Measurements from ENCODE around the gene TKTL1. TPM values are rescaled to one million over a fixed set of nuclear protein-coding genes. Genes with fewer than 3 reads are reported as not detected.

The TKTL1 gene
- total and polyA plus RNA-seq, 2 of the 4 experiments (the other 2 are of a cell fraction): not detected

DNA sequence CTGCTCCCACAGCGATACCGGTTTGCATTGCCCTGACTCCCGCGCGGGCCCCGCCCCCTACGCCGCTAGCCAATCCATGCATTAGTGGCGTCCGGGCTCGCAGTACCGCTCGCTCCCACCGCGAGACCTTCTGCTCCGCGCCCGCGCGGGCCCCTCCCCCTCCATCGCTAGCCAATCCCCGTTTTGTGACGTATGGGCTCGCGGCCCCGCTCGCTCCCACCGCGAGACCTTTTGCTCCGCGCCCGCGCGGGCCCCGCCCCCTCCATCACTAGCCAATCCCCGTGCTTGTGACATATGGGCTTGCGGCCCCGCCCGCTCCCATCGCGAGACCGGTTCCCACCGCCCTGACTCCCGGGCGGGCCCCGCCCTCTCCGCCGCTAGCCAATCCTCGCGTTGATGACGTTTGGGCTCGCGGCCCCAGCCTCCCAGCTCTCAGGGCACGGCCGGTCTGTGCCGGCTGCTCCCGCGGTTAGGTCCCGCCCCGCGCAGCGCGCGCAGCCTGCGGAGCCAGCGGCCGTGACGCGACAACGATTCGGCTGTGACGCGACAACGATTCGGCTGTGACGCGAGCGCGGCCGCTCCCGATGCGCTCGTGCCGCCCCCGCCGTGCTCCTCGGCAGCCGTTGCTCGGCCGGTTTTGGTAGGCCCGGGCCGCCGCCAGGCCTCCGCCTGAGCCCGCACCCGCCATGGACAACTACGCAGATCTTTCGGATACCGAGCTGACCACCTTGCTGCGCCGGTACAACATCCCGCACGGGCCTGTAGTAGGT lies 83.4 kb downstream of the TKTL1 start, which contains the start of gene EMD (continued):
- TF ChIP-seq MAFK (IDR thresholded peaks at IDR 0.05; ENCODE audit: low read depth, low read length) (no peak), CEBPB (IDR thresholded peaks at IDR 0.05; ENCODE audit: low read depth, low read length) (no peak)

DNA sequence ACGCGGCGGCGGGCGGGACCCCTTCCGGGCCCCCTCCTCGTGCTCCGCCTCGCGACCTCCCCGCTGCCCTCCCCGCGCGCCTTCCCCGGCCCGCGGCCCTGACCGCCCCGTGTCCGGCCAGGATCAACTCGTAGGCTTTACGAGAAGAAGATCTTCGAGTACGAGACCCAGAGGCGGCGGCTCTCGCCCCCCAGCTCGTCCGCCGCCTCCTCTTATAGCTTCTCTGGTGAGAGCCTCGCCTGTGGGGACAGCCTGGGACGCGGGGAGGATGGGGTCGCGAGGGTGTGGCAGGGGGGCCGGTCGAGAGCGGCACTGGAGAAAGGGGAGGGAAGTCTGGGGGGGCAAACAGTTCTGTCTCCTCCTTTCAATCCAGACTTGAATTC lies 84.0 kb downstream of the TKTL1 start:
- WGBS, 2 experiments (ENCODE audit: extremely low coverage in 2 of 2, insufficient read length in 1 of 2): 42% methylated on average over 6 of the region's 38 CpGs; no CpG with 5 or more reads in 1 of the 2 experiments
- Histone ChIP-seq H3K4me1 (ENCODE audit: control insufficient read depth, insufficient read depth, low read length) (peaks cover 13% of the 10 kb centered on the region), H3K9me1 (ENCODE audit: insufficient read depth, low read length) (0 out of 2 replicates have a peak, but pooled peaks cover 5% of the 10 kb centered on the region), H3K27ac (ENCODE audit: insufficient read depth, low read length) (peak overlapping the region; percentile 93), H2AFZ (replicated peaks; ENCODE audit: low read length, poor library complexity) (peak overlapping the region; percentile 79), H2BK15ac (ENCODE audit: low read depth, low read length) (no peak overlapping the region), H2BK5ac (ENCODE audit: low read depth, low read length, poor library complexity, severe bottlenecking) (peak overlapping the region; percentile 79), H2BK120ac (ENCODE audit: low read depth, low read length) (no peak overlapping the region), H2BK20ac (ENCODE audit: low read depth, low read length) (no peak overlapping the region), H3K27me3 (ENCODE audit: control insufficient read depth, insufficient read depth, low read length) (no peaks in the 10 kb centered on the region), H3K36me3 (ENCODE audit: control insufficient read depth, insufficient read depth, low read length) (peaks cover 11% of the 10 kb centered on the region; the same call in 1 of the 2 replicates), H4K5ac (ENCODE audit: low read depth, low read length) (0 out of 2 replicates have a peak overlapping the region, but pooled peaks have one; percentile 30), H3K9me3 (ENCODE audit: control insufficient read depth, insufficient read depth, low read length) (no peaks in the 10 kb centered on the region), H3K56ac (ENCODE audit: extremely low read depth, insufficient read depth, low read length) (peak overlapping the region; percentile 52; the same call in 1 of the 2 replicates), H3K4me2 (ENCODE audit: low read depth, low read length) (peak overlapping the region; percentile 89), H3K4ac (ENCODE audit: low read depth, low read length) (peak overlapping the region; percentile 86), H3K79me1 (ENCODE audit: low read depth in 1 of 2, low read length in 2 of 2) (peaks cover 0 to 30% of the 10 kb centered on the region in 2 experiments; a peak in 3 of 4 replicates), H3K18ac (ENCODE audit: low read depth, low read length) (peak overlapping the region; percentile 34; the same call in 1 of the 2 replicates), H4K8ac (ENCODE audit: low read depth in 2 of 2, low read length in 2 of 2) (peak overlapping the region; percentile 66; a peak in 3 of 4 replicates), H3K23ac (ENCODE audit: low read depth, low read length) (peak overlapping the region; percentile 91; the same call in 1 of the 2 replicates), H2AK9ac (replicated peaks; ENCODE audit: low read depth, low read length, poor library complexity) (peak overlapping the region; percentile 97), H4K91ac (ENCODE audit: insufficient read depth, low read depth, low read length) (peak overlapping the region; percentile 35), H3K9ac (ENCODE audit: low read depth, low read length) (peak overlapping the region; percentile 94), H4K20me1 (ENCODE audit: insufficient read depth, low read length) (peaks cover 17% of the 10 kb centered on the region), H2AK5ac (ENCODE audit: low read depth, low read length) (peak overlapping the region; percentile 49), H3K4me3 (ENCODE audit: insufficient read depth, low read depth, low read length) (peak overlapping the region; percentile 96), H3K14ac (replicated peaks; ENCODE audit: low read depth, low read length) (peak overlapping the region; percentile 79)
- POLR2A ChIA-PET (ENCODE audit: unreplicated experiment): interaction anchor here (0.5 to 0.8 kb wide), 4 partner anchors 9 to 787 kb away, joined by 3 to 7 read pairs (median 3); no protein-coding TSS in a partner anchor
- TF ChIP-seq POLR2A (IDR thresholded peaks at IDR 0.05; ENCODE audit: low read depth, low read length) (peak; percentile 12), BHLHE40 (IDR thresholded peaks at IDR 0.05; ENCODE audit: low read depth, low read length) (no peak)
- DNase-seq: no peak
- in situ Hi-C loops (cut with MboI; ENCODE audit: low sequenced_read_pairs) (no loop called here), intact Hi-C loops (cut with micrococcal nuclease) (no loop called here), dilution Hi-C loops (cut with HindIII; ENCODE audit: low sequenced_read_pairs, unreplicated experiment) (no loop called here)
- CTCF ChIA-PET: no interaction called here
- ATAC-seq (ENCODE audit: low read depth): no peak
- TSS peak; percentile 95 for BruUV-seq (replicated peaks)

Other genes with a start within 250 kb of the TKTL1 start
- 8.4 and 10.8 TPM in 2 replicates for gene MECP2, start 198.1 kb upstream of the TKTL1 start, total RNA-seq (2012; rRNA removed)
- gene MECP2, start 198.1 kb upstream of the TKTL1 start, polyA plus RNA-seq (2012; rRNA removed): 9.7 and 10.1 TPM in 2 replicates
- not detected in 2 replicates for gene OPN1LW, start 151.6 kb upstream of the TKTL1 start, total RNA-seq (2012; rRNA removed)
- gene OPN1LW, start 151.6 kb upstream of the TKTL1 start, polyA plus RNA-seq (2012; rRNA removed): not detected in 2 replicates
- not detected in 2 replicates for gene OPN1MW, start 113.2 kb upstream of the TKTL1 start, total RNA-seq (2012; rRNA removed)
- not detected in 2 replicates for gene OPN1MW, start 113.2 kb upstream of the TKTL1 start, polyA plus RNA-seq (2012; rRNA removed)
- gene OPN1MW2, start 76.0 kb upstream of the TKTL1 start, total RNA-seq (2012; rRNA removed): not detected in 2 replicates
- not detected in 2 replicates for gene OPN1MW2, start 76.0 kb upstream of the TKTL1 start, polyA plus RNA-seq (2012; rRNA removed)
- not detected in 2 replicates for gene OPN1MW3, start 38.2 kb upstream of the TKTL1 start, total RNA-seq (2012; rRNA removed)
- not detected in 2 replicates for gene OPN1MW3, start 38.2 kb upstream of the TKTL1 start, polyA plus RNA-seq (2012; rRNA removed)
- not detected in 2 replicates for gene TEX28, start 671 bp upstream of the TKTL1 start, total RNA-seq (2012; rRNA removed)
- gene TEX28, start 671 bp upstream of the TKTL1 start, polyA plus RNA-seq (2012; rRNA removed): not detected in 2 replicates
- 1,356 and 1,443 TPM in 2 replicates for gene FLNA, start 78.8 kb downstream of the TKTL1 start, total RNA-seq (2012; rRNA removed)
- gene FLNA, start 78.8 kb downstream of the TKTL1 start, polyA plus RNA-seq (2012; rRNA removed): 1,357 and 1,435 TPM in 2 replicates
- 9.9 and 11.4 TPM in 2 replicates for gene EMD, start 83.5 kb downstream of the TKTL1 start, total RNA-seq (2012; rRNA removed)
- gene EMD, start 83.5 kb downstream of the TKTL1 start, polyA plus RNA-seq (2012; rRNA removed): 68.8 and 80.6 TPM in 2 replicates
- 1,582 and 1,900 TPM in 2 replicates for gene RPL10, start 102.6 kb downstream of the TKTL1 start, total RNA-seq (2012; rRNA removed)
- 4,696 and 7,467 TPM in 2 replicates for gene RPL10, start 102.6 kb downstream of the TKTL1 start, polyA plus RNA-seq (2012; rRNA removed)
- gene DNASE1L1, start 113.5 kb downstream of the TKTL1 start, total RNA-seq (2012; rRNA removed): 42.5 and 51.4 TPM in 2 replicates
- gene DNASE1L1, start 113.5 kb downstream of the TKTL1 start, polyA plus RNA-seq (2012; rRNA removed): 54.7 and 55.5 TPM in 2 replicates
- 4.4 and 4.8 TPM in 2 replicates for gene TAFAZZIN, start 115.7 kb downstream of the TKTL1 start, total RNA-seq (2012; rRNA removed)
- 24.4 and 26.6 TPM in 2 replicates for gene TAFAZZIN, start 115.7 kb downstream of the TKTL1 start, polyA plus RNA-seq (2012; rRNA removed)
- 13.8 and 13.9 TPM in 2 replicates for gene ATP6AP1, start 132.9 kb downstream of the TKTL1 start, total RNA-seq (2012; rRNA removed)
- 96.7 and 98.4 TPM in 2 replicates for gene ATP6AP1, start 132.9 kb downstream of the TKTL1 start, polyA plus RNA-seq (2012; rRNA removed)
- 113 and 117 TPM in 2 replicates for gene GDI1, start 141.4 kb downstream of the TKTL1 start, total RNA-seq (2012; rRNA removed)
- 291 and 331 TPM in 2 replicates for gene GDI1, start 141.4 kb downstream of the TKTL1 start, polyA plus RNA-seq (2012; rRNA removed)
- gene FAM50A, start 148.3 kb downstream of the TKTL1 start, total RNA-seq (2012; rRNA removed): 46.4 and 65.5 TPM in 2 replicates
- gene FAM50A, start 148.3 kb downstream of the TKTL1 start, polyA plus RNA-seq (2012; rRNA removed): 107 and 119 TPM in 2 replicates
- 4.3 and 8.1 TPM in 2 replicates for gene PLXNA3, start 162.5 kb downstream of the TKTL1 start, total RNA-seq (2012; rRNA removed)
- gene PLXNA3, start 162.5 kb downstream of the TKTL1 start, polyA plus RNA-seq (2012; rRNA removed): 111 and 126 TPM in 2 replicates
- 3.6 and 6.4 TPM in 2 replicates for gene LAGE3, start 183.5 kb downstream of the TKTL1 start, total RNA-seq (2012; rRNA removed)
- 14.8 and 17.6 TPM in 2 replicates for gene LAGE3, start 183.5 kb downstream of the TKTL1 start, polyA plus RNA-seq (2012; rRNA removed)
- 21.4 and 28.3 TPM in 2 replicates for gene UBL4A, start 190.8 kb downstream of the TKTL1 start, total RNA-seq (2012; rRNA removed)
- gene UBL4A, start 190.8 kb downstream of the TKTL1 start, polyA plus RNA-seq (2012; rRNA removed): 22.2 and 24.6 TPM in 2 replicates
- gene SLC10A3, start 194.8 kb downstream of the TKTL1 start, total RNA-seq (2012; rRNA removed): 15.2 and 16.1 TPM in 2 replicates
- 24.6 and 26.9 TPM in 2 replicates for gene SLC10A3, start 194.8 kb downstream of the TKTL1 start, polyA plus RNA-seq (2012; rRNA removed)
- 14.0 and 15.0 TPM in 2 replicates for gene FAM3A, start 220.4 kb downstream of the TKTL1 start, total RNA-seq (2012; rRNA removed)
- 47.2 and 52.0 TPM in 2 replicates for gene FAM3A, start 220.4 kb downstream of the TKTL1 start, polyA plus RNA-seq (2012; rRNA removed)